ENCODE data around the gene LRRC75A.
"Not testable (repeated sequence)": the region's sequence is repeated elsewhere in the genome, so short reads cannot be mapped to it uniquely, and the experiment has no call there.

LRRC75A gene

DNA sequence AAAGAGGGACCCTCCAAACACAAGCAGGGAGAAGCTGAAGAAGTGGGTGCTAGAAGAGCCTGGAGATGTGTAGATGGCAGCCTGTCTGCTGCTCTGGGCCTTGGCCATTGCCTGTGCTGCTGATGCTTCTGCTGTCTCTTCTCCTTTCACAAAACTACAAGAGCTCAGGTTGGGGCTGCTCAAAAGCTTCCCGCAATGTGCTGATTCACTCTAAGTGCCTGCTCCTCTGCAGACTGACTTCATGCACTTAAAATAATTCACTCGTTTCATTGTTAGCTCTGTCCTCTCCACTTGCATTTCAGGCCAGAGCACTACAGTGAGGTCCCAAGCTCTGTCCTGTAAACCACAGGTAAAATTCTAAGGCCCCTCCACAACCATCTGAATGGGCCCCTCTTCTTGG, 95.3 kb downstream of the LRRC75A start:
- peak overlapping the region in 1 of 7 experiments; percentile 11 for H3K4me3 ChIP-seq (ENCODE audit: control insufficient read depth in 1 of 7, extremely low read depth in 1 of 7, insufficient read depth in 4 of 7, low read depth in 2 of 7, low read length in 6 of 7)
- DNase-seq: peak in 2 of 3 donors; percentile 80 to 86
- 0% methylated on average over 2 of the region's 2 CpGs for WGBS (ENCODE audit: insufficient coverage)
- peaks cover 6 to 45% (median 29%) of the 10 kb centered on the region in 4 experiments for H3K4me1 ChIP-seq (ENCODE audit: control extremely low read depth in 1 of 4, control insufficient read depth in 4 of 4, insufficient read depth in 4 of 4, low read length in 3 of 4)
- H3K27ac ChIP-seq (ENCODE audit: insufficient read depth in 1 of 2, low read depth in 1 of 2, low read length in 2 of 2, poor library complexity in 1 of 2, severe bottlenecking in 2 of 2): peak overlapping the region in 1 of 2 experiments; percentile 68
- ChIA-PET CTCF (interaction anchor here (1.1 to 4.7 kb wide), 5 partner anchors 9 to 22 kb away, joined by 3 to 26 read pairs (median 4); partner anchors contain the start of gene TRPV2), POLR2A (interaction anchor here (0.7 to 1.6 kb wide), 5 partner anchors 10 to 55 kb away, joined by 3 to 6 read pairs (median 3); partner anchors contain the start of genes TRPV2 and UBB)
- H3K36me3 ChIP-seq (ENCODE audit: control insufficient read depth in 4 of 4, insufficient read depth in 4 of 4, low read length in 3 of 4); H3K27me3 ChIP-seq (replicated peaks in 2 of 5; ENCODE audit: control insufficient read depth in 4 of 5, insufficient read depth in 5 of 5, low read length in 4 of 5); H3K9me3 ChIP-seq (ENCODE audit: control extremely low read depth in 1 of 5, control insufficient read depth in 4 of 5, insufficient read depth in 2 of 5, low read depth in 1 of 5, low read length in 4 of 5): not testable (repeated sequence)

DNA sequence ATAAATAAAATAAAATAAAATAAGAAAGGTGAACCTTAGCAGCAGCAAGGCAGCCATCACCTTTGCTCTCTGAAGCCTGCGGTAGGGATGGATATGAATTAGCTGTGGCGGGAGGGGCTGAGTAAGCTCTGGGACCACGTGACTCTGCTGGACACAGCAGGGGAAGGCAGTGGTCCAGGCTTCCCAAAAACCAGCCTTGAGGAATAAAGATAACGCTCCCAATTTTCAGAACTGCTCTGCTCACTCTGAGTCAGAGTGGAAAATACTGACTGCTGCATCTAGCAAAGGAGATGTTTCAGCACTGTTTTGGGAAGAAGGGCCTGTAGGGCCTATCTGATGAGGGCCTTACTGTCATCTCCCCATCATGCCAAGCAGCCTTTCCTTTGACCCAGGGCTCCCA, 96.1 kb downstream of the LRRC75A start:
- peaks cover 6 to 45% (median 29%) of the 10 kb centered on the region in 4 experiments for H3K4me1 ChIP-seq (ENCODE audit: control extremely low read depth in 1 of 4, control insufficient read depth in 4 of 4, insufficient read depth in 4 of 4, low read length in 3 of 4)
- ChIA-PET CTCF (interaction anchor here (1.1 to 4.7 kb wide), 5 partner anchors 8 to 23 kb away, joined by 3 to 26 read pairs (median 4); partner anchors contain the start of gene TRPV2), POLR2A (interaction anchor here (1.1 to 1.6 kb wide), 3 partner anchors 9 to 15 kb away, joined by 3 to 6 read pairs (median 4); partner anchors contain the start of gene UBB)
- not testable (repeated sequence) for H3K9me3 ChIP-seq (ENCODE audit: control extremely low read depth in 1 of 5, control insufficient read depth in 4 of 5, insufficient read depth in 2 of 5, low read depth in 1 of 5, low read length in 4 of 5); H3K27me3 ChIP-seq (replicated peaks in 2 of 5; ENCODE audit: control insufficient read depth in 4 of 5, insufficient read depth in 5 of 5, low read length in 4 of 5); DNase-seq; H3K36me3 ChIP-seq (ENCODE audit: control insufficient read depth in 4 of 4, insufficient read depth in 4 of 4, low read length in 3 of 4)
- WGBS (ENCODE audit: insufficient coverage): 93% methylated on average over 3 of the region's 4 CpGs
- H3K4me3 ChIP-seq (ENCODE audit: control insufficient read depth in 1 of 7, extremely low read depth in 1 of 7, insufficient read depth in 4 of 7, low read depth in 2 of 7, low read length in 6 of 7): peak overlapping the region in 1 of 7 experiments; percentile 13
- peak overlapping the region; percentile 25 to 68 for H3K27ac ChIP-seq (ENCODE audit: insufficient read depth in 1 of 2, low read depth in 1 of 2, low read length in 2 of 2, poor library complexity in 1 of 2, severe bottlenecking in 2 of 2)

DNA sequence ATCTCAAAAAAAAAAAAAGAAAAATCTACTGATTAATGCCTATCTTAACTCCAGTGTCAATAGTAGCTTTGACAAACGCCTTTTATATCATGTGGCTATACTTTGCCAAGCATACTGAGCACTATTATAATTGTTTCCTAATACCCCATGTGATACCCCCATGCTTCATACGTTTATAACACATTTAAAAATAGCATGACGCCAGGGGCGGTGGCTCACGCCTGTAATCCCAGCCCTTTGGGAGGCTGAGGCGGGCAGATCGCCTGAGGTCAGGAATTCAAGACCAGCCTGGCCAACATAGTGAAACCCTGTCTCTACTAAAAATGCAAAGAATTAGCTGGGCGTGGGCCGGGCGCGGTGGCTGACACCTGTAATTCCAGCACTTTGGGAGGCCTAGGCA, 99.5 kb downstream of the LRRC75A start:
- POLR2A ChIA-PET; H3K36me3 ChIP-seq (ENCODE audit: control insufficient read depth in 4 of 4, insufficient read depth in 4 of 4, low read length in 3 of 4); H3K27me3 ChIP-seq (replicated peaks in 2 of 5; ENCODE audit: control insufficient read depth in 4 of 5, insufficient read depth in 5 of 5, low read length in 4 of 5); DNase-seq; H3K4me3 ChIP-seq (ENCODE audit: control insufficient read depth in 1 of 7, extremely low read depth in 1 of 7, insufficient read depth in 4 of 7, low read depth in 2 of 7, low read length in 6 of 7); H3K27ac ChIP-seq (ENCODE audit: insufficient read depth in 1 of 2, low read depth in 1 of 2, low read length in 2 of 2, poor library complexity in 1 of 2, severe bottlenecking in 2 of 2); H3K9me3 ChIP-seq (ENCODE audit: control extremely low read depth in 1 of 5, control insufficient read depth in 4 of 5, insufficient read depth in 2 of 5, low read depth in 1 of 5, low read length in 4 of 5): not testable (repeated sequence)
- 100% methylated on average over 7 of the region's 11 CpGs for WGBS (ENCODE audit: insufficient coverage)
- CTCF ChIA-PET: interaction anchor here (0.6 to 0.8 kb wide), 2 partner anchors 21 to 22 kb away, joined by 3 read pairs; no protein-coding TSS in a partner anchor
- H3K4me1 ChIP-seq (ENCODE audit: control extremely low read depth in 1 of 4, control insufficient read depth in 4 of 4, insufficient read depth in 4 of 4, low read length in 3 of 4): peaks cover 0 to 23% (median 14%) of the 10 kb centered on the region in 4 experiments
